DMS153 (cell line): ENCODE measurements around the gene MPHOSPH10.
"Not testable (repeated sequence)": the region's sequence is repeated elsewhere in the genome, so short reads cannot be mapped to it uniquely, and the experiment has no call there.

ENCODE experiments used
- DNase-seq: peaks from one replicate; lab custom pipeline; 2025; lab: John Stamatoyannopoulos, UW

Gene MPHOSPH10

GRCh38 chr2:71173096-71173495, 42.7 kb downstream of the MPHOSPH10 start:
- DNase-seq, result no peak

DNA sequence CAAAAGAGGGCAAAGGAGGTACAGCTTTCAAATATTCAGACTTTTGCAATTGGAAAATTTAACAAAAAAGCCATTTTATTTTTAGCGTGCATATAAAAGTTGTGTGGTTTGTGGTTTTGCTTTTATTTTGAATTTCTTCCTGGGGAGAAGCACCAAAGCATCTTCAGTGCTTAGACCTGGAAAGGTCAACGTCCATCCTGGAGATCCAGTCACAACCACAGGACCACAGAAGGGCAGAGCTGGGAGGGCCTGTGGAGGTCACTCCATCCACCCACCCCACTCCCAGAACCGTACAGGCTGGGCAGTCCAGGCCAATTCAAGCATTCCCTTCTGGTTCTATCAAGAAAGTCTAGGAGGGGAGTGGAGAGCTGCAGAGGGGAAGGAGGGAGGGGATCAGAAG, 43.8 kb downstream of the MPHOSPH10 start:
- no peak for DNase-seq

- not testable (repeated sequence) for DNase-seq
Measured at GRCh38 chr2:71178836-71179235, 48.4 kb downstream of the MPHOSPH10 start.

- DNase-seq, result no peak
Measured at GRCh38 chr2:71181316-71181715, 50.9 kb downstream of the MPHOSPH10 start.

DNA sequence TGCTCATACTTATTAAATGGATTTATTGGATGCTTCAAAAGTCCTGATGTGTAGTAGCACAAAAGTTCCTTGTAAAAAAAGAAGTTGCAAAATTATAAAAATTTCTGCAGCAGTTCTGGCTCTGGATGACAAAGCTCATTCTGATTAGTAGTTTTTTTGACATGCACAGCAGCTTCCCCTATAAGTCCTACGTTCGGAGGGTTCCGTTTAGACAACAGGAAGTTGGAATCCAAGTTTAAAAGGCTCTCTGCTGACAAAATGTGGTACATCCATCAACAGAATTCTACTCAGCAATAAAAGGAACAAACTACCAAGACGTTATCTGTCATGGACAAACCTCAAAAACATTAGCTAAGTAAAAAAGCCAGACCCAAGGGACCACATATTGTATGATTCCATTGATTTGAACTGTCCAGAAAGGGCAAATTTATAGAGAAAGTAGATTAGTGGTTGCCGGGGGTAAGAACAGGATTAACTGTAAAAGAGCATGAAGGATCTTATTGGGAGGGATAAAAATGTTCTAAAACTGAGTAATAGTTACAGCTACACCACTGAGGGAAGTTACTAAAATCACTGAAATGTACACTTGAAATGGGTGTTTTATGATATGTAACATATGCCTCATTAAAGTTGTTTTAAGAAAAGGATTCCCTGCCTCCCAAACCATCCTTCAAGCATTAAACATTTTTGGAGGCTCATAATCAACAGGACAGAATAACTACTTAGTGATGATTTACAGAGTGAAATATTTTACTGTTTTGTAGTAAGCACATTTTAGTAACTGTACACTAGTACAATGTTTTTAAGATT, 53.1 kb downstream of the MPHOSPH10 start:
- DNase-seq, result not testable (repeated sequence)

GRCh38 chr2:71186973-71187372, 56.5 kb downstream of the MPHOSPH10 start:
- no peak for DNase-seq

DNA sequence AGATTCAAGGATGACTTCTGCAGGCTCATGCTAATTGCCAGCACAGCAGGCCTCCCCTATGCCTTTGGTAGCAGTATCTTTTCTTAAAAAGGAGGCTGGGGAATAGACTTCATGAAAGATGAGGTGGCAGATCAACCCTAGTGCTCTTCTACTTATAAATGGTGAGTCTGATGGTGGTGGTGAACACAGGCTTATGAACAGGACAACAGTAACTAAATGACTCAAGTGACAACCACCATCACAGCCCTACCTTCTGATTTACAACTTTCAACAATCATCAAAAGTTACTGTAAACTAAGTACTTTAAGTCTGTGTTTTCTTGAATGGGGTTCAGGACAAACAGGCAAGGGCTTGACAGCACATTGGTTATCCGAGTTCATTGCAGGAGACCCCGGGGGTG, 57.2 kb downstream of the MPHOSPH10 start:
- no peak for DNase-seq

GRCh38 chr2:71190656-71191569, 60.5 kb downstream of the MPHOSPH10 start:
- DNase-seq, result no peak

DNA sequence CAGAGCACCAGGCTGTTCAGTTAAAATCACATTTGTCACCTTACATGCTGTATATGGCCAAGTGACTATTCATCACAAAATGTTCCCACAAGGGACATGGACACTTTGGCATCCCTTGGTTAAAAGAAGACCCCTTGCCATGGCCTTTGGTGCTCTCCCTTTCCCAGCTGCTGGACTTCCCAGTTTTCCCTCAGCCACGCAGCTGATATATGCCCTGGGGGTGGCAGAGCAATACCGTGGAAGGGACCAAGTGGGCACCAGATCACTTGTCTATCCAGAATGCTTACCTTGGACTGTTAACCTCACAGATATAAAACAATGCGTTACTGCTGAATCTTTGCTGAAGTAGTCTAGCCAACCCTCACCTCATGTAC, 61.1 kb downstream of the MPHOSPH10 start:
- DNase-seq, result no peak
